Endothelial cell of umbilical vein (primary cell): ENCODE measurements around the gene IL1R2. TPM values are rescaled to one million over a fixed set of nuclear protein-coding genes. Genes with fewer than 3 reads are reported as not detected.

Experiments used
- BruUV-seq: library from RNA; stranded (reverse); fragments of 400-500 nt; replicated peaks from 2 replicates; lab custom pipeline; 2021; lab: Mats Ljungman, UMichigan
- CTCF ChIA-PET: fragments of 300-600, 350-600 bp; sonication (Branson Sonifier 250); formaldehyde crosslinking; loops from one replicate; lab custom pipeline; 2021; ENCODE audit warnings: antibody characterized with exemption, inconsistent platforms; lab: Charles Lee
- POLR2A ChIA-PET: fragments of 300-600, 350-600 bp; sonication (Branson Sonifier 250); formaldehyde crosslinking; loops from one replicate; lab custom pipeline; 2021; ENCODE audit warnings: antibody characterized with exemption, inconsistent platforms; lab: Charles Lee
- DNase-seq: peaks from one replicate; pipeline ENCODE4 v3.0.0-alpha.2; 2011; ENCODE audit warnings: low read depth, low spot score
- FAIRE-seq: peaks from 2 replicates; lab custom pipeline; 2011; peaks lifted over from hg19 to GRCh38; lab: Jason Lieb, UNC
- H2AFZ ChIP-seq: 2 replicates; pipeline ENCODE4 v1.6.0; 2012; ENCODE audit warnings: low read depth, low read length, control low read depth, inconsistent platforms
- H3K27ac ChIP-seq: 2 replicates; pipeline ENCODE4 v1.5.1; 2011; ENCODE audit warnings: low read depth, mild to moderate bottlenecking, control low read depth, low read length, moderate library complexity; ENCODE audit not compliant: insufficient read depth
- H3K27me3 ChIP-seq, 2 experiments: 2 replicates each; pipeline versions ENCODE4 v1.6.0 to v1.6.1; 2011; ENCODE audit warnings: low read length in 2 of 2, mixed read lengths in 1 of 2; ENCODE audit not compliant: control insufficient read depth in 2 of 2, insufficient read depth in 2 of 2
- H3K36me3 ChIP-seq, 2 experiments: 2 replicates in 1 of 2; 3 replicates in 1 of 2; pipeline ENCODE4 v1.5.1; 2011; ENCODE audit warnings: low read length in 2 of 2, mild to moderate bottlenecking in 1 of 2, moderate library complexity in 1 of 2; ENCODE audit not compliant: control insufficient read depth in 2 of 2, insufficient read depth in 2 of 2; ENCODE audit errors: extremely low read depth in 1 of 2
- H3K4me1 ChIP-seq: 3 replicates; pipeline ENCODE4 v1.5.1; 2011; ENCODE audit warnings: mild to moderate bottlenecking, low read length; ENCODE audit not compliant: control insufficient read depth, insufficient read depth; ENCODE audit errors: extremely low read depth
- H3K4me2 ChIP-seq: 2 replicates; pipeline ENCODE4 v1.6.1; 2011; ENCODE audit warnings: low read length, control low read depth, mixed read lengths; ENCODE audit not compliant: insufficient read depth
- H3K4me3 ChIP-seq, 3 experiments: fragments of 200-600 bp in 1 of 3; sonication (generic), shearing (Covaris generic) in 1 of 3; replicated peaks in 1 of 3; 2 replicates each; pipeline ENCODE4 v1.5.1; 2011 to 2016; ENCODE audit warnings: control low read depth in 3 of 3, low read length in 3 of 3, mild to moderate bottlenecking in 2 of 3, inconsistent platforms in 1 of 3, low read depth in 1 of 3, moderate library complexity in 1 of 3; ENCODE audit not compliant: insufficient read depth in 1 of 3
- H3K79me2 ChIP-seq: 2 replicates; pipeline ENCODE4 v1.6.0; 2012; ENCODE audit warnings: low read length, inconsistent platforms; ENCODE audit not compliant: control insufficient read depth, insufficient read depth
- H3K9ac ChIP-seq: replicated peaks from 2 replicates; pipeline ENCODE3; 2011; ENCODE audit warnings: low read length, control low read depth; ENCODE audit not compliant: insufficient read depth; ENCODE audit errors: extremely low read depth
- H3K9me1 ChIP-seq: replicated peaks from 3 replicates; pipeline ENCODE4 v1.6.0; 2011; ENCODE audit warnings: mild to moderate bottlenecking, low read length; ENCODE audit not compliant: control insufficient read depth, insufficient read depth; ENCODE audit errors: extremely low read depth
- H3K9me3 ChIP-seq: replicated peaks from 2 replicates; pipeline ENCODE4 v1.5.1; 2012; ENCODE audit warnings: low read length, inconsistent platforms; ENCODE audit not compliant: control insufficient read depth, insufficient read depth
- H4K20me1 ChIP-seq: replicated peaks from 2 replicates; pipeline ENCODE3; 2011; ENCODE audit warnings: mild to moderate bottlenecking, low read length; ENCODE audit not compliant: control insufficient read depth, insufficient read depth; ENCODE audit errors: extremely low read depth
- FOS ChIP-seq: IDR thresholded peaks from 2 replicates; pipeline ENCODE4 v1.6.1; 2011; ENCODE audit warnings: mild to moderate bottlenecking, low read length, moderate library complexity, borderline replicate concordance; ENCODE audit not compliant: insufficient read depth
- GATA2 ChIP-seq: IDR thresholded peaks from 2 replicates; pipeline ENCODE4 v1.7.0; 2011; ENCODE audit warnings: low read depth, mild to moderate bottlenecking, moderate library complexity, mixed read lengths, low read length; ENCODE audit not compliant: insufficient read length, insufficient read depth
- JUN ChIP-seq: IDR thresholded peaks from 2 replicates; pipeline ENCODE4 v1.6.1; 2011; ENCODE audit warnings: borderline replicate concordance, low read depth; ENCODE audit not compliant: insufficient read length, insufficient read depth
- POLR2A ChIP-seq: IDR thresholded peaks from 2 replicates; pipeline ENCODE4 v1.6.1; 2012; ENCODE audit warnings: low read depth, mild to moderate bottlenecking, control low read depth, low read length
- POLR2AphosphoS5 ChIP-seq: IDR thresholded peaks from 2 replicates; pipeline ENCODE4 v1.6.1; 2012; ENCODE audit warnings: low read depth, mild to moderate bottlenecking, control low read depth, low read length, moderate library complexity; ENCODE audit not compliant: insufficient read depth
- dilution Hi-C: fragments of 300-500 bp; cut with MboI; formaldehyde crosslinking; loops from one replicate; pipeline ENCODE4 v1.15.0; 2019; ENCODE audit warnings: low sequenced_read_pairs; ENCODE audit not compliant: extremely low pct_ligation_motif_present
- intact Hi-C: fragments of 100-400 bp; cut with micrococcal nuclease; formaldehyde crosslinking; loops from one replicate; pipeline ENCODE4 v1.10.0; 2022
- polyA plus RNA-seq, 4 experiments: library from polyadenylated mRNA; depleted of rRNA in 3 of 4; stranded (reverse) in 3 of 4; unstranded in 1 of 4; fragments of >200 nt; gene quantifications; 2 replicates each; pipeline versions ENCODE4 v1.2.1 to v1.2.3, GENCODE V29; 2011 to 2012; ENCODE audit warnings: missing spikeins in 1 of 4
- total RNA-seq: library from RNA; stranded (reverse); gene quantifications from 2 replicates; pipeline ENCODE4 v1.2.3, GENCODE V29; 2021
- TF ChIP-seq, protein P1 (sequence below), 2 donors: IDR thresholded peaks; 1 replicate in 1 of 2; 2 replicates in 1 of 2; pipeline ENCODE4 v1.5.1; 2011; ENCODE audit warnings: low read length in 2 of 2, mild to moderate bottlenecking in 2 of 2, moderate library complexity in 2 of 2, control low read depth in 1 of 2, inconsistent platforms in 1 of 2, low read depth in 1 of 2; ENCODE audit not compliant: insufficient read depth in 1 of 2; ENCODE audit errors: extremely low read depth in 1 of 2
- TF ChIP-seq, protein P2 (sequence below): IDR thresholded peaks from 2 replicates; pipeline ENCODE4 v1.6.1; 2011; ENCODE audit not compliant: insufficient read depth, insufficient read length

Gene IL1R2
- total and polyA plus RNA-seq, 2 donors (not counting 3 experiments of a cell fraction or from before 2014, with no cell fraction given) = not detected

DNA sequence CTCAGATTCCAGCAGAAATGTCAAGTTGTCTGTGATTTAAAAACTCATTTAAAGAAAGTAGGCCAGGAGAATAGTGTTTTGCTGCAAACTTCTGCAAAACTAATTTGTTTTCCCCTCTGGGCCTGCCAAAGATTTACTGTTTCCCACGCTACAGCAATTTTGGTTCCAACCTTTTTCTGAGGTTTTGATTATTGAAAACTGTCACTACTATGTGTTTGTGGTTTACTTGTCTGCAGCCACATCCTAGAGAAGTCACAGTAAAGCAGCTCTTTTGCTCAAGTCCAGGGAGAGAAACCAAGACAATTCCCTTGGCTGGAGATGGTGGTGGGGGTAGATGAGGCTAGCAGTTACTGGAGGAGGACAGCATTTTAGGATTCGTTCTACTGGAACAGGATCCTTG is 12.8 kb downstream of the IL1R2 start:
- H3K27ac ChIP-seq = no peak overlapping the region
- no peaks in the 10 kb centered on the region for H4K20me1 ChIP-seq
- dilution Hi-C loops = no loop called here
- H3K4me1 ChIP-seq = no peaks in the 10 kb centered on the region
- no peak overlapping the region for H2AFZ ChIP-seq
- H3K9me3 ChIP-seq = no peaks in the 10 kb centered on the region
- no peak overlapping the region for H3K9ac ChIP-seq
- BruUV-seq = no TSS peak
- peaks cover 0 to 2% of the 10 kb centered on the region in 2 experiments for H3K27me3 ChIP-seq
- H3K4me2 ChIP-seq = no peak overlapping the region
- H3K9me1 ChIP-seq = no peaks in the 10 kb centered on the region
- no peak for DNase-seq
- intact Hi-C loops = no loop called here
- ChIA-PET POLR2A (no interaction called here), CTCF (interaction anchor here (0.7 to 4.9 kb wide), 6 partner anchors 16 to 663 kb away, joined by 3 to 172 read pairs (median 4); no protein-coding TSS in a partner anchor)
- H3K36me3 ChIP-seq = no peaks in the 10 kb centered on the region
- TF ChIP-seq, protein P1, sequence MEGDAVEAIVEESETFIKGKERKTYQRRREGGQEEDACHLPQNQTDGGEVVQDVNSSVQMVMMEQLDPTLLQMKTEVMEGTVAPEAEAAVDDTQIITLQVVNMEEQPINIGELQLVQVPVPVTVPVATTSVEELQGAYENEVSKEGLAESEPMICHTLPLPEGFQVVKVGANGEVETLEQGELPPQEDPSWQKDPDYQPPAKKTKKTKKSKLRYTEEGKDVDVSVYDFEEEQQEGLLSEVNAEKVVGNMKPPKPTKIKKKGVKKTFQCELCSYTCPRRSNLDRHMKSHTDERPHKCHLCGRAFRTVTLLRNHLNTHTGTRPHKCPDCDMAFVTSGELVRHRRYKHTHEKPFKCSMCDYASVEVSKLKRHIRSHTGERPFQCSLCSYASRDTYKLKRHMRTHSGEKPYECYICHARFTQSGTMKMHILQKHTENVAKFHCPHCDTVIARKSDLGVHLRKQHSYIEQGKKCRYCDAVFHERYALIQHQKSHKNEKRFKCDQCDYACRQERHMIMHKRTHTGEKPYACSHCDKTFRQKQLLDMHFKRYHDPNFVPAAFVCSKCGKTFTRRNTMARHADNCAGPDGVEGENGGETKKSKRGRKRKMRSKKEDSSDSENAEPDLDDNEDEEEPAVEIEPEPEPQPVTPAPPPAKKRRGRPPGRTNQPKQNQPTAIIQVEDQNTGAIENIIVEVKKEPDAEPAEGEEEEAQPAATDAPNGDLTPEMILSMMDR (IDR thresholded peaks at IDR 0.05; ENCODE audit: extremely low read depth in 1 of 2, insufficient read depth in 1 of 2, low read depth in 1 of 2, low read length in 2 of 2) = no peak
- TF ChIP-seq GATA2 (no peak), POLR2AphosphoS5 (no peak), POLR2A (no peak), FOS (no peak), JUN (no peak)
- TF ChIP-seq, protein P2, sequence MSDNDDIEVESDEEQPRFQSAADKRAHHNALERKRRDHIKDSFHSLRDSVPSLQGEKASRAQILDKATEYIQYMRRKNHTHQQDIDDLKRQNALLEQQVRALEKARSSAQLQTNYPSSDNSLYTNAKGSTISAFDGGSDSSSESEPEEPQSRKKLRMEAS = no peak
- no peaks in the 10 kb centered on the region for H3K79me2 ChIP-seq
- H3K4me3 ChIP-seq = no peak overlapping the region
- no peak for FAIRE-seq
